ENCODE data around the gene MTHFD2L.
A peak's percentile ranks its signal among the peaks of the same experiment; 100 is the strongest.
"Not testable (repeated sequence)": the region's sequence is repeated elsewhere in the genome, so short reads cannot be mapped to it uniquely, and the experiment has no call there.

The MTHFD2L gene

GRCh38 chr4:74189331-74190043 lies 31.6 kb downstream of the MTHFD2L start:
- no peak for DNase-seq (ENCODE audit: low read depth in 2 of 2)

- no peak for DNase-seq (ENCODE audit: low read depth in 2 of 2)
These were observed 32.4 kb downstream of the MTHFD2L start for GRCh38 chr4:74190332-74190731.

- no peak for DNase-seq (ENCODE audit: low read depth in 2 of 2)
These were observed 33.0 kb downstream of the MTHFD2L start for GRCh38 chr4:74190919-74191397.

- DNase-seq (ENCODE audit: low read depth in 2 of 2) = no peak
These were observed 39.2 kb downstream of the MTHFD2L start for GRCh38 chr4:74197080-74197479.

- no peak for DNase-seq (ENCODE audit: low read depth in 2 of 2)
These were observed 44.2 kb downstream of the MTHFD2L start for GRCh38 chr4:74202062-74202586.

- DNase-seq (ENCODE audit: low read depth in 2 of 2) = no peak
These were observed 45.5 kb downstream of the MTHFD2L start for GRCh38 chr4:74203467-74203866.

- DNase-seq (ENCODE audit: low read depth in 2 of 2) = no peak
These were observed 47.1 kb downstream of the MTHFD2L start for GRCh38 chr4:74205046-74205445.

GRCh38 chr4:74205559-74205958 lies 47.6 kb downstream of the MTHFD2L start:
- no peak for DNase-seq (ENCODE audit: low read depth in 2 of 2)

GRCh38 chr4:74206088-74206825 lies 48.3 kb downstream of the MTHFD2L start:
- DNase-seq (ENCODE audit: low read depth in 2 of 2) = no peak

GRCh38 chr4:74214457-74215159 lies 56.7 kb downstream of the MTHFD2L start:
- not testable (repeated sequence) for DNase-seq (ENCODE audit: low read depth in 2 of 2)

- DNase-seq (ENCODE audit: low read depth in 2 of 2) = not testable (repeated sequence)
These were observed 57.3 kb downstream of the MTHFD2L start for GRCh38 chr4:74215236-74215635.

- DNase-seq (ENCODE audit: low read depth in 2 of 2) = no peak
These were observed 59.4 kb downstream of the MTHFD2L start for GRCh38 chr4:74217365-74217764.

GRCh38 chr4:74218201-74218600 lies 60.3 kb downstream of the MTHFD2L start:
- no peak for DNase-seq (ENCODE audit: low read depth in 2 of 2)

- no peak for DNase-seq (ENCODE audit: low read depth in 2 of 2)
These were observed 61.3 kb downstream of the MTHFD2L start for GRCh38 chr4:74219240-74219639.

GRCh38 chr4:74223098-74223497 lies 65.2 kb downstream of the MTHFD2L start:
- no peak for DNase-seq (ENCODE audit: low read depth in 2 of 2)

- no peak for DNase-seq (ENCODE audit: low read depth in 2 of 2)
These were observed 65.9 kb downstream of the MTHFD2L start for GRCh38 chr4:74223801-74224200.

GRCh38 chr4:74228691-74229640 lies 71.0 kb downstream of the MTHFD2L start:
- DNase-seq (ENCODE audit: low read depth in 2 of 2) = peak; percentile 60 to 69

- no peak for DNase-seq (ENCODE audit: low read depth in 2 of 2)
These were observed 73.1 kb downstream of the MTHFD2L start for GRCh38 chr4:74230902-74231499.

GRCh38 chr4:74235135-74235534 lies 77.2 kb downstream of the MTHFD2L start:
- DNase-seq (ENCODE audit: low read depth in 2 of 2) = no peak

- no peak for DNase-seq (ENCODE audit: low read depth in 2 of 2)
These were observed 79.6 kb downstream of the MTHFD2L start for GRCh38 chr4:74237425-74237966.
